HFF-Myc (cell line): ENCODE measurements around the gene PRDM16.

Experiments
- DNase-seq: peaks from one replicate; pipeline ENCODE4 v3.0.0-alpha.2; 2011; ENCODE audit warnings: low read depth; ENCODE audit errors: extremely low read depth
- H3K4me3 ChIP-seq: replicated peaks from 2 replicates; pipeline ENCODE4 v1.5.1; 2011; ENCODE audit warnings: low read depth, mild to moderate bottlenecking, control low read depth, low read length
- CTCF ChIP-seq: IDR thresholded peaks from 2 replicates; pipeline ENCODE4 v1.5.1; 2012; ENCODE audit warnings: mild to moderate bottlenecking, low read depth, low read length, control low read depth; ENCODE audit errors: missing control alignments

PRDM16 gene

GRCh38 chr1:3365523-3366125 lies 296.6 kb downstream of the PRDM16 start:
- TF ChIP-seq CTCF, result no peak
- DNase-seq, result no peak
- no peak overlapping the region for H3K4me3 ChIP-seq

DNA sequence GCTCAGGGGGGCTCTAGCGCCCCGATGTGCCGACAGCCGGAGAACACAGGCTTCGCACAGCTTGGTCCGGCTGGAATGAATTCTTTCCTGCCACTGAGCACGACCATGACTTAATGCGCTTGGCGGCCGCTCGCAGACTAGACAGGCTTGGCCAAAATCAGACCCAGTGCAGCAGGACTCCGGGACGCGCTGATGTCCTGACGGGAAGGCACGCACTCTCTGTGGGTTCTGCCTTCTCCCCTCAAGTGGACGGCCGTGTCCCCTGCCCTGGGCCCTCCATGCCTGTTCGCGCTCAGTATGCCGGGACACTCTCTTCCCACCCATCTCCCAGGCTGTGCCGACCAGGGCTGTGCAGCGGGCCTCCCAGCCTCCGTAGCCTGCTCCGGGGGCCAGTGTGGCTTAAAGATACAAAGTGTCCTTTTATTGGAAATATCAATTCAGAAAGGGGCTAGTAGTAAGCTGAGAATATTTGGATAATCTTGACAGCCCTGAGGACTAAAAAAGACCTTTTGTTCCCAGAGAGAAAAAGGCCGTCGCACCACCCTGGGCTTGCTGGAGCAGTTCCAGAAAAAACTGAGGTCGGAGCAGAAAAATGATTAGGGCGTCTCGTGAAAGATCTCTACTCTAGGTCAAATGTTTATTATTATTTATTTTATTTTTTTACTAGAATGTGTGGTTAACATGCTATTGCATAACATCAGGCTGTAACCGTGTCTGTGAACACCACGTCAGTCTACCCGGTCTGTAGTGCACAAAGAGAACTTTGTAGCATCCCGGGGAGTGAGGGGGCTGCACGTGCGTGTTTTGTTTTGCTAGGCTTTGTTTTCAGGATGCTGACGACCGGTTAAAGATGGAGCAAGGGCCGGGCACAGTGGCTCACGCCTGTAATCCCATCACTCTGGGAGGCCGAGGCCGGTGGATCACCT lies 297.4 kb downstream of the PRDM16 start:
- TF ChIP-seq CTCF, result no peak
- H3K4me3 ChIP-seq, result no peak overlapping the region
- DNase-seq, result no peak

- DNase-seq, result no peak
- no peak overlapping the region for H3K4me3 ChIP-seq
- no peak for TF ChIP-seq CTCF
Measured at GRCh38 chr1:3367376-3367775, 298.4 kb downstream of the PRDM16 start.

- TF ChIP-seq CTCF, result no peak
- H3K4me3 ChIP-seq, result no peak overlapping the region
- DNase-seq, result no peak
Measured at GRCh38 chr1:3368059-3368458, 299.1 kb downstream of the PRDM16 start.

DNA sequence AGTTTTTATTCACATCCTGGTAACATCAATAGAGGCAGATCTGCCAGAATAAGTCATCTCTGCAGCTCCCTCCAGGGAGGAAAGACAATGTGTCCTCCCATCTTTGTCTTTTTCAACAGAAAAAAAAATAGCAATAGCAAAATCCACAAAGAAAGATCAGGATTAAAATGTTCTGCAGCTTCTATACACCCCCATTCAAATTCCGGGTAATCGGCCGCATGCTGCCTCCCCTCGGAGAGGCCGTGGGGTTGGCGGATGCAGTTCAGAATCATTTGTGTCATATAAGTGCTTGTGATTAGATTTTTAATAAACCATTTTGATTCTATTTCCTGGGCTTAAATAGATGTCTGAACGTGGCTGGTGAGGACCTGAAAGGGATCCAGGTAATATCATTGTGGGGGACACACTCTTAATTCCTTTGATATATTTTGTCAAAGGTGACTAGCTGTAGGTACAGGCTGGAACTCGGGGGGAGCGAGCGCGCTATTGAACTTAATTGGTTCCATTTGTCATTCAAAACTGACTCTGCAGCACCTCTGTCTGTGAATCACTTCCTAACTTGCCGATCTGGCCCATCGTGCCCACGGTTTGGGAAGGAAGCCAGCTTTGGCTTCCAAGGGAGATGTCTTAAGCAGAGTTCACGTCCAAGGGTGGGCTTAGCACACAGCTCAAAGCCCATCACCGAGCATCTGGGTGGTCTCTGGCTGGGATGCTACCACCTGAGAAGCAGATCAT lies 299.9 kb downstream of the PRDM16 start:
- H3K4me3 ChIP-seq, result no peak overlapping the region
- TF ChIP-seq CTCF, result no peak
- DNase-seq, result no peak

DNA sequence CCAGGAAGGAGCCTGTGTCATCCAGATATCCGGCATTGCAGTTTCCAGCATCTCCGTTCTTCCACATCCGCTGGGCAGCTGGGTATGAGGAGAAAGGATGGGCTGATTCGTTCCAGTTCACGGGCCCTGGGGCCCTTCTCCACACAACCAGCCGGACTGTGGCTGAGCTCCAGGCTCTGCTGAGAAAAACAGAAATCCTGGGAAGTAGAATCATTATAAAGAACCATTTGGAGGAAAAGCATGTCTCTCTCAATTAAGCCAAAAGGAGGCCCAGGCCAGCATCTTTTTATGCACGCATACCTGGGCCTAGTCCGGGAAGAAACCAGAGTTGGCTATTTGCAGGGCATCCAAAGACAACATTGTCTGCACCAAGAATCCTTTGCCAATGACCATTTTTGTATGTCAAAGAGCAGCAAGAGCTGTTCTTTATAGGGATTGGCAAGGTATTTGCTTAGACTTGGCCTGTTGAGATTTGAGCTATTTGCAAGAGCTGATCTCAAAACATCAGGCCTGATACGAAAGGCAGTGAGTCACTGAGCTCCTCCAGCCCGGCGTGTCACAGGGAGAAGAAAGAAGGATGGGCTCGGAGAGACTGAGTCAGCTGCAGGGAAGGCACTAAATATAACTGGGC lies 300.6 kb downstream of the PRDM16 start:
- no peak overlapping the region for H3K4me3 ChIP-seq
- no peak for DNase-seq
- no peak for TF ChIP-seq CTCF
